Gastroesophageal sphincter (tissue), 4 donors: ENCODE data around the gene LIMS2. TPM values are rescaled to one million over a fixed set of nuclear protein-coding genes. Genes with fewer than 3 reads are reported as not detected.

Experiments
- ATAC-seq: fragments of 150-250 bp; one replicate; pipeline ENCODE4 v1.9.1; 2016; ENCODE audit warnings: mild to moderate bottlenecking, moderate library complexity
- H3K27ac ChIP-seq, 4 donors: fragments of 200-600 bp; sonication (generic) in 3 of 4; 1 replicate in 3 of 4; 2 replicates in 1 of 4; pipeline ENCODE4 v1.5.1; 2016 to 2019
- H3K27me3 ChIP-seq: fragments of 200-600 bp; sonication (generic); one replicate; pipeline ENCODE4 v1.5.1; 2019
- H3K36me3 ChIP-seq, 2 donors: fragments of 200-600 bp; sonication (generic); one replicate each; pipeline ENCODE4 v1.5.1; 2019; ENCODE audit warnings: control low read depth in 1 of 2
- H3K4me1 ChIP-seq, 3 donors: fragments of 200-600 bp; sonication (generic); 1 replicate in 2 of 3; 2 replicates in 1 of 3; pipeline ENCODE4 v1.5.1; 2016 to 2019; ENCODE audit warnings: control low read depth in 2 of 3
- H3K4me3 ChIP-seq, 2 donors: fragments of 200-600 bp; sonication (generic); one replicate each; pipeline ENCODE4 v1.5.1; 2019; ENCODE audit warnings: mild to moderate bottlenecking in 1 of 2, moderate library complexity in 1 of 2
- H3K9me3 ChIP-seq, 3 donors: fragments of 200-600 bp; sonication (generic); one replicate each; pipeline ENCODE4 v1.5.1; 2017 to 2019; ENCODE audit warnings: control low read depth in 2 of 3
- CTCF ChIP-seq, 4 experiments: fragments of 200-600 bp in 2 of 4; fragments of 450-650 bp in 2 of 4; sonication (generic) in 1 of 4; IDR thresholded peaks; one replicate each; pipeline ENCODE4 v1.5.1; 2017 to 2019; ENCODE audit warnings: antibody characterized with exemption in 4 of 4, mild to moderate bottlenecking in 2 of 4, moderate library complexity in 2 of 4
- EP300 ChIP-seq: sonication (generic); formaldehyde crosslinking; IDR thresholded peaks from one replicate; pipeline ENCODE4 v1.6.1; 2017; ENCODE audit warnings: antibody characterized with exemption, mild to moderate bottlenecking
- POLR2A ChIP-seq, 2 donors: fragments of 450-650 bp; IDR thresholded peaks; one replicate each; pipeline ENCODE4 v1.6.1; 2017; ENCODE audit warnings: antibody characterized with exemption in 2 of 2, mild to moderate bottlenecking in 2 of 2, moderate library complexity in 1 of 2
- POLR2AphosphoS5 ChIP-seq: sonication (generic); formaldehyde crosslinking; IDR thresholded peaks from one replicate; pipeline ENCODE4 v1.6.1; 2017; ENCODE audit warnings: antibody characterized with exemption
- WGBS, 2 donors: methylation state at CpG; one replicate each; pipeline ENCODE4 v1.1.5; 2018; ENCODE audit warnings: low coverage in 1 of 2; 5-methylcytosine and 5-hydroxymethylcytosine counted together
- total RNA-seq, 4 donors: library from RNA; depleted of rRNA; stranded (reverse); fragments of >200 nt; gene quantifications; one replicate each; pipeline ENCODE4 v1.1.0, GENCODE V29; 2016

Gene LIMS2
- total RNA-seq, 4 donors from 2014 or later = 81.4 to 275 (median 124) TPM

- Histone ChIP-seq H3K36me3 (peaks cover 0 to 68% of the 10 kb centered on the region in 2 donors), H3K4me1 (peaks cover 0 to 16% (median 0%) of the 10 kb centered on the region in 3 donors), H3K4me3 (no peak overlapping the region), H3K9me3 (no peaks in the 10 kb centered on the region), H3K27ac (no peak overlapping the region), H3K27me3 (no peaks in the 10 kb centered on the region)
- 70 to 78% methylated on average over 1 to 2 of the region's 2 CpGs for WGBS, 2 donors
- ATAC-seq = no peak
- TF ChIP-seq POLR2A (IDR thresholded peaks at IDR 0.05) (no peak), CTCF (IDR thresholded peaks at IDR 0.05) (no peak), EP300 (no peak), POLR2AphosphoS5 (no peak)
These were observed 37.7 kb upstream of the LIMS2 start for GRCh38 chr2:127712999-127713398.

GRCh38 chr2:127709336-127709735 is 34.0 kb upstream of the LIMS2 start:
- H3K27ac ChIP-seq = no peak overlapping the region
- peaks cover 0 to 77% of the 10 kb centered on the region in 2 donors for H3K36me3 ChIP-seq
- ATAC-seq = no peak
- 86 to 90% methylated on average over 2 to 12 of the region's 13 CpGs for WGBS, 2 donors
- no peak overlapping the region for H3K4me3 ChIP-seq
- peaks cover 0 to 21% (median 0%) of the 10 kb centered on the region in 3 donors for H3K4me1 ChIP-seq
- no peaks in the 10 kb centered on the region for H3K27me3 ChIP-seq
- no peak for TF ChIP-seq POLR2A (IDR thresholded peaks at IDR 0.05)
- TF ChIP-seq POLR2AphosphoS5 = no peak
- TF ChIP-seq CTCF (IDR thresholded peaks at IDR 0.05) = no peak
- no peak for TF ChIP-seq EP300
- no peaks in the 10 kb centered on the region for H3K9me3 ChIP-seq

- H3K4me1 ChIP-seq = peaks cover 0 to 32% (median 6%) of the 10 kb centered on the region in 3 donors
- no peak overlapping the region for H3K4me3 ChIP-seq
- TF ChIP-seq CTCF (IDR thresholded peaks at IDR 0.05) (no peak), EP300 (no peak), POLR2A (IDR thresholded peaks at IDR 0.05) (no peak), POLR2AphosphoS5 (no peak)
- H3K36me3 ChIP-seq = peaks cover 0 to 69% of the 10 kb centered on the region in 2 donors
- 17 to 100% methylated on average over 1 to 2 of the region's 9 CpGs for WGBS, 2 donors
- no peak overlapping the region for H3K27ac ChIP-seq
- no peaks in the 10 kb centered on the region for H3K9me3 ChIP-seq
- ATAC-seq = no peak
- no peaks in the 10 kb centered on the region for H3K27me3 ChIP-seq
These were observed 32.7 kb upstream of the LIMS2 start for GRCh38 chr2:127707890-127708648.

GRCh38 chr2:127706215-127706990 is 31.1 kb upstream of the LIMS2 start:
- peak overlapping the region in 1 of 4 donors; percentile 15 for H3K27ac ChIP-seq
- no peak overlapping the region for H3K4me3 ChIP-seq
- peaks cover 0 to 56% of the 10 kb centered on the region in 2 donors for H3K36me3 ChIP-seq
- 94 to 97% methylated on average over 3 to 10 of the region's 14 CpGs for WGBS, 2 donors
- H3K9me3 ChIP-seq = no peaks in the 10 kb centered on the region
- TF ChIP-seq EP300 (no peak), CTCF (IDR thresholded peaks at IDR 0.05) (no peak), POLR2AphosphoS5 (no peak), POLR2A (IDR thresholded peaks at IDR 0.05) (no peak)
- no peaks in the 10 kb centered on the region for H3K27me3 ChIP-seq
- ATAC-seq = no peak
- H3K4me1 ChIP-seq = peaks cover 0 to 42% (median 7%) of the 10 kb centered on the region in 3 donors
